ENCODE data around the gene ACYP1.

DNA sequence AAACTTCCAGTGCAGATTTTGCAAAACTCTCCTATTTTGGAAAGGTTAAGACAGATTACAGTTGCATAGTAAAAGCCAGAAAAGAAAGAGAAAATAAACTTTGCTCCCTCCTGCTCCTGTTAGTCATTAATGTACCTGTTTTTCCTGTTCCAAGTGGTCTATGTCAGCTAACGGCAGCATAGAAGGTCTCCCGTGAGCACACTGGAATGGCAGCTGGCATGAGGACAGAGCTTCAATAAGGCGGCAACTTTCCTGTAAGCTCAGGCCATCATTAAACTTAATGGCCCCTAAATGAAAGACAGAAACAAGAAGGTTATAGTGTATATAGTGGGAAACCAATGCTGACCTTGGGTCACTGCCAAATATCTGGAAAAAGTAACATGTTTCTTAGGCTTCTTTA is 45.1 kb downstream of the ACYP1 start:
- TF ChIP-seq, protein P1, sequence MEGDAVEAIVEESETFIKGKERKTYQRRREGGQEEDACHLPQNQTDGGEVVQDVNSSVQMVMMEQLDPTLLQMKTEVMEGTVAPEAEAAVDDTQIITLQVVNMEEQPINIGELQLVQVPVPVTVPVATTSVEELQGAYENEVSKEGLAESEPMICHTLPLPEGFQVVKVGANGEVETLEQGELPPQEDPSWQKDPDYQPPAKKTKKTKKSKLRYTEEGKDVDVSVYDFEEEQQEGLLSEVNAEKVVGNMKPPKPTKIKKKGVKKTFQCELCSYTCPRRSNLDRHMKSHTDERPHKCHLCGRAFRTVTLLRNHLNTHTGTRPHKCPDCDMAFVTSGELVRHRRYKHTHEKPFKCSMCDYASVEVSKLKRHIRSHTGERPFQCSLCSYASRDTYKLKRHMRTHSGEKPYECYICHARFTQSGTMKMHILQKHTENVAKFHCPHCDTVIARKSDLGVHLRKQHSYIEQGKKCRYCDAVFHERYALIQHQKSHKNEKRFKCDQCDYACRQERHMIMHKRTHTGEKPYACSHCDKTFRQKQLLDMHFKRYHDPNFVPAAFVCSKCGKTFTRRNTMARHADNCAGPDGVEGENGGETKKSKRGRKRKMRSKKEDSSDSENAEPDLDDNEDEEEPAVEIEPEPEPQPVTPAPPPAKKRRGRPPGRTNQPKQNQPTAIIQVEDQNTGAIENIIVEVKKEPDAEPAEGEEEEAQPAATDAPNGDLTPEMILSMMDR (IDR thresholded peaks at IDR 0.05; ENCODE audit: low read length), result no peak
- no peak for TF ChIP-seq EZH2phosphoT487 (IDR thresholded peaks at IDR 0.05; ENCODE audit: low read length)

All from MM.1S (cell line).